Right lobe of liver (tissue), 6 donors: Measurements from ENCODE around the gene DCXR. TPM values are rescaled to one million over a fixed set of nuclear protein-coding genes. Genes with fewer than 3 reads are reported as not detected.

Source experiments
- ATAC-seq, 4 donors: fragments of 200-7000 bp; cut with Tn5 transposase; one replicate each; pipeline ENCODE4 v1.9.1; 2020; ENCODE audit warnings: mild to moderate bottlenecking in 4 of 4, moderate library complexity in 4 of 4
- DNase-seq, 3 donors: peaks; one replicate each; pipeline ENCODE4 v3.0.0-alpha.2; 2020
- H3K27ac ChIP-seq, 3 donors: fragments of 200-600 bp; one replicate each; pipeline ENCODE4 v1.8.0; 2022
- H3K27me3 ChIP-seq, 2 donors: fragments of 200-600 bp; one replicate each; pipeline ENCODE4 v1.8.0; 2022
- H3K36me3 ChIP-seq, 4 donors: fragments of 200-600 bp; sonication (generic) in 1 of 4; one replicate each; pipeline versions ENCODE4 v1.5.1 to v1.8.0; 2017 to 2022; ENCODE audit warnings: control low read depth in 1 of 4
- H3K4me1 ChIP-seq, 4 donors: fragments of 200-600 bp; sonication (generic) in 1 of 4; one replicate each; pipeline versions ENCODE4 v1.5.1 to v1.8.0; 2017 to 2022; ENCODE audit warnings: control low read depth in 1 of 4
- H3K4me3 ChIP-seq, 3 donors: fragments of 200-600 bp; one replicate each; pipeline ENCODE4 v1.8.0; 2022
- H3K9me3 ChIP-seq, 4 donors: fragments of 200-600 bp; sonication (generic) in 1 of 4; one replicate each; pipeline versions ENCODE4 v1.5.1 to v1.8.0; 2017 to 2022; ENCODE audit warnings: control low read depth in 1 of 4
- POLR2A ChIP-seq: fragments of 450-650 bp; IDR thresholded peaks from one replicate; pipeline ENCODE4 v1.6.1; 2017; ENCODE audit warnings: antibody characterized with exemption, mild to moderate bottlenecking
- WGBS: methylation state at CpG from one replicate; pipeline ENCODE4 v1.1.6; 2018; ENCODE audit warnings: low coverage, low lambda C conversion rate; ENCODE audit not compliant: insufficient coverage; ENCODE audit errors: missing lambda C conversion rate; 5-methylcytosine and 5-hydroxymethylcytosine counted together
- intact Hi-C, 2 donors: fragments of 100-400 bp; cut with DNase I; formaldehyde crosslinking; loops; one replicate each; pipeline versions ENCODE4 v1.11.2 to v1.14.1; 2022
- total RNA-seq, 6 experiments: library from RNA; depleted of rRNA in 2 of 6; stranded (reverse); fragments of >200 nt in 2 of 6; fragmentation: NEBNext Ultra II Directional in 3 of 6; extraction: Animal tissue kit (Norgen Biotek cat#: 25700) in 3 of 6; gene quantifications; one replicate each; pipeline versions ENCODE4 v1.1.0 to v1.2.4, GENCODE V29; 2016 to 2023
- TF ChIP-seq, protein P1 (sequence below), 4 donors: fragments of 200-600 bp in 3 of 4; fragments of 450-650 bp in 1 of 4; IDR thresholded peaks; one replicate each; pipeline versions ENCODE4 v1.5.1 to v1.8.0; 2016 to 2022; ENCODE audit warnings: antibody characterized with exemption in 4 of 4, mild to moderate bottlenecking in 2 of 4
- donor health status: DM: no; HTN: yes; CAD: no.
- donor health status: DM: no; HTN: no; CAD: no.
- donor health status: DM: no; HTN: no; CAD: no.
- donor health status: DM: no; HTN: yes; CAD: no.
- donor health status: DM: no; HTN: yes; CAD: no.

The DCXR gene
- total RNA-seq, 6 experiments from 2014 or later, result 389 to 1,607 (median 735) TPM

DNA sequence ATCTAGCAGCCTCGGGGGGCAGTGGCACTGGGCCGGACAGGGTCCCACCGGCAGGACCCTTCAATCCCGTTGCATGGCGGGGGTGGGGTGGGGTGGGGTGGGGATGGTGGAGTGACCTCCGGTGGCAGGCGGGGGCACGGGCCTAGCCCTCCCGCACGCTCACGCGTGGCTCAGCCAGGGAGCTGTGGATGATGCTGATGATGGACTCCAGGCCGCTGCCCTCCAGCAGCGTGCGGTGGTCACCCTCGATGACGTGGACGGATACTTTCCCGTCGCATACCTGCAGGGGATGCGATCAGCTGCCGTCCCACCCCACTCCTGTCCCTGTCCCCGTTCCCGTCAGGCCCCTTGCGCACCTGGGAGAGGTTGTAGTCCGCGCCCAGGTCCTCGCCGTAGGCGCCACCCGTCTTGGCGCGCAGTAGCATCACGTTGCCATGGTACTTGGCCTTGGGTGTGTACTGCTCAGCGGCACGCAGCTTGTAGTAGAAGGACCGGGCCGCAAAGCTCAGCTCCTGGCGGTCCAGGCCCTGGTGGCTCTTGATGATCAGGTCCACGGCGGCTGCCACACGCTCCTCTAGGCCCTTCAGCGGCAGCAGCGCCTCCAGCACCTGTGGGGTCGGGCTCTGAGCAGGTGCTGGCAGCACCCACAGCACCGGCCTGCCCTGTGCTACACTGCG is 41.6 kb upstream of the DCXR start:
- TF ChIP-seq POLR2A, result no peak
- TF ChIP-seq, protein P1, sequence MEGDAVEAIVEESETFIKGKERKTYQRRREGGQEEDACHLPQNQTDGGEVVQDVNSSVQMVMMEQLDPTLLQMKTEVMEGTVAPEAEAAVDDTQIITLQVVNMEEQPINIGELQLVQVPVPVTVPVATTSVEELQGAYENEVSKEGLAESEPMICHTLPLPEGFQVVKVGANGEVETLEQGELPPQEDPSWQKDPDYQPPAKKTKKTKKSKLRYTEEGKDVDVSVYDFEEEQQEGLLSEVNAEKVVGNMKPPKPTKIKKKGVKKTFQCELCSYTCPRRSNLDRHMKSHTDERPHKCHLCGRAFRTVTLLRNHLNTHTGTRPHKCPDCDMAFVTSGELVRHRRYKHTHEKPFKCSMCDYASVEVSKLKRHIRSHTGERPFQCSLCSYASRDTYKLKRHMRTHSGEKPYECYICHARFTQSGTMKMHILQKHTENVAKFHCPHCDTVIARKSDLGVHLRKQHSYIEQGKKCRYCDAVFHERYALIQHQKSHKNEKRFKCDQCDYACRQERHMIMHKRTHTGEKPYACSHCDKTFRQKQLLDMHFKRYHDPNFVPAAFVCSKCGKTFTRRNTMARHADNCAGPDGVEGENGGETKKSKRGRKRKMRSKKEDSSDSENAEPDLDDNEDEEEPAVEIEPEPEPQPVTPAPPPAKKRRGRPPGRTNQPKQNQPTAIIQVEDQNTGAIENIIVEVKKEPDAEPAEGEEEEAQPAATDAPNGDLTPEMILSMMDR (IDR thresholded peaks at IDR 0.05), result no peak
- intact Hi-C loops, result no loop called here
- Histone ChIP-seq H3K9me3 (no peaks in the 10 kb centered on the region), H3K4me3 (no peak overlapping the region), H3K4me1 (no peaks in the 10 kb centered on the region), H3K36me3 (peaks cover 4 to 63% (median 29%) of the 10 kb centered on the region in 4 donors), H3K27ac (no peak overlapping the region), H3K27me3 (no peaks in the 10 kb centered on the region)
- DNase-seq (no peak), ATAC-seq (peak in 1 of 4 donors; percentile 1)
- 65% methylated on average over 8 of the region's 47 CpGs for WGBS

GRCh38 chr17:82078433-82078832 is 40.9 kb upstream of the DCXR start:
- no peaks in the 10 kb centered on the region for H3K27me3 ChIP-seq
- no peaks in the 10 kb centered on the region for H3K4me1 ChIP-seq
- H3K4me3 ChIP-seq, result no peak overlapping the region
- no peak for DNase-seq
- intact Hi-C loops, result no loop called here
- no peaks in the 10 kb centered on the region for H3K9me3 ChIP-seq
- H3K36me3 ChIP-seq, result peaks cover 2 to 56% (median 22%) of the 10 kb centered on the region in 4 donors
- no peak for TF ChIP-seq POLR2A
- TF ChIP-seq, protein P1 (IDR thresholded peaks at IDR 0.05), result no peak
- H3K27ac ChIP-seq, result no peak overlapping the region
- ATAC-seq, result no peak
- WGBS, result 54% methylated on average over 5 of the region's 18 CpGs

- Histone ChIP-seq H3K27me3 (no peaks in the 10 kb centered on the region), H3K9me3 (no peaks in the 10 kb centered on the region), H3K27ac (no peak overlapping the region), H3K4me3 (no peak overlapping the region), H3K4me1 (no peaks in the 10 kb centered on the region), H3K36me3 (peaks cover 0 to 50% (median 17%) of the 10 kb centered on the region in 4 donors)
- intact Hi-C loops, result no loop called here
- DNase-seq (no peak), ATAC-seq (peak; percentile 7 to 29 (median 22))
- WGBS, result 33% methylated on average over 18 of the region's 28 CpGs
- no peak for TF ChIP-seq POLR2A
- TF ChIP-seq, protein P1 (IDR thresholded peaks at IDR 0.05), result no peak
These were observed 40.3 kb upstream of the DCXR start for GRCh38 chr17:82077617-82078358.

- no peak overlapping the region for H3K4me3 ChIP-seq
- no peak for DNase-seq
- ATAC-seq, result peak; percentile 13 to 43 (median 36)
- WGBS, result 46% methylated on average over 5 of the region's 21 CpGs
- H3K4me1 ChIP-seq, result no peaks in the 10 kb centered on the region
- peaks cover 0 to 42% (median 13%) of the 10 kb centered on the region in 4 donors for H3K36me3 ChIP-seq
- no peaks in the 10 kb centered on the region for H3K27me3 ChIP-seq
- no peak for TF ChIP-seq POLR2A
- TF ChIP-seq, protein P1 (IDR thresholded peaks at IDR 0.05), result no peak
- intact Hi-C loops, result no loop called here
- H3K27ac ChIP-seq, result no peak overlapping the region
- no peaks in the 10 kb centered on the region for H3K9me3 ChIP-seq
These were observed 39.5 kb upstream of the DCXR start for GRCh38 chr17:82076785-82077591.
